ENCODE measurements around the gene MVK. TPM values are rescaled to one million over a fixed set of nuclear protein-coding genes. Genes with fewer than 3 reads are reported as not detected.

The MVK gene
- polyA plus RNA-seq, 1 of the 3 experiments (the other 2 are of a cell fraction): 7.0 TPM

GRCh38 chr12:109582636-109583035 is 9.0 kb downstream of the MVK start:
- H3K4me2 ChIP-seq: no peak overlapping the region
- WGBS (ENCODE audit: low lambda C conversion rate): 92% methylated on average over 4 of the region's 5 CpGs
- H3K4me3 ChIP-seq (ENCODE audit: low read depth in 2 of 2, low read length in 1 of 2): no peak overlapping the region
- no peaks in the 10 kb centered on the region for H3K9me2 ChIP-seq
- H3K27me3 ChIP-seq (ENCODE audit: insufficient read depth): no peaks in the 10 kb centered on the region
- no peaks in the 10 kb centered on the region for H4K20me1 ChIP-seq (ENCODE audit: insufficient read depth)
- H3K9ac ChIP-seq: no peak overlapping the region
- peaks cover 0 to 31% of the 10 kb centered on the region in 2 experiments for H3K36me3 ChIP-seq (replicated peaks in 1 of 2; ENCODE audit: control insufficient read depth in 1 of 2, insufficient read depth in 2 of 2, low read length in 1 of 2)
- H3K27ac ChIP-seq (ENCODE audit: low read depth in 2 of 2, low read length in 1 of 2): no peak overlapping the region
- ChIA-PET POLR2A (interaction anchor here (0.7 kb wide), 2 partner anchors 55 to 263 kb away, joined by 3 to 4 read pairs; no protein-coding TSS in a partner anchor), CTCF (interaction anchor here (1.3 to 1.5 kb wide), 3 partner anchors 8 to 154 kb away, joined by 3 read pairs; no protein-coding TSS in a partner anchor)
- peak; percentile 46 for DNase-seq
- H3K4me1 ChIP-seq (ENCODE audit: control insufficient read depth in 1 of 2, insufficient read depth in 2 of 2, low read depth in 1 of 2, low read length in 1 of 2): peaks cover 0 to 4% of the 10 kb centered on the region in 2 experiments; a peak in 1 of 4 replicates
- TF ChIP-seq TAF1 (IDR thresholded peaks at IDR 0.05; ENCODE audit: borderline replicate concordance, low read depth, low read length) (no peak), FOSL2 (IDR thresholded peaks at IDR 0.05; ENCODE audit: borderline replicate concordance, low read depth) (no peak), RCOR1 (IDR thresholded peaks at IDR 0.05; ENCODE audit: low read length) (no peak), NFIC (IDR thresholded peaks at IDR 0.05; ENCODE audit: borderline replicate concordance) (no peak), ELF1 (IDR thresholded peaks at IDR 0.05) (no peak), JUND (IDR thresholded peaks at IDR 0.05) (no peak), TCF12 (IDR thresholded peaks at IDR 0.05) (no peak), GABPA (IDR thresholded peaks at IDR 0.05; ENCODE audit: low read depth) (no peak), RXRA (IDR thresholded peaks at IDR 0.05; ENCODE audit: borderline replicate concordance, low read depth) (no peak), GATA2 (CRISPR knock-in tag; IDR thresholded peaks at IDR 0.05) (no peak), CHD2 (IDR thresholded peaks at IDR 0.05; ENCODE audit: low read length, partially characterized antibody) (no peak)
- TF ChIP-seq, protein P1, sequence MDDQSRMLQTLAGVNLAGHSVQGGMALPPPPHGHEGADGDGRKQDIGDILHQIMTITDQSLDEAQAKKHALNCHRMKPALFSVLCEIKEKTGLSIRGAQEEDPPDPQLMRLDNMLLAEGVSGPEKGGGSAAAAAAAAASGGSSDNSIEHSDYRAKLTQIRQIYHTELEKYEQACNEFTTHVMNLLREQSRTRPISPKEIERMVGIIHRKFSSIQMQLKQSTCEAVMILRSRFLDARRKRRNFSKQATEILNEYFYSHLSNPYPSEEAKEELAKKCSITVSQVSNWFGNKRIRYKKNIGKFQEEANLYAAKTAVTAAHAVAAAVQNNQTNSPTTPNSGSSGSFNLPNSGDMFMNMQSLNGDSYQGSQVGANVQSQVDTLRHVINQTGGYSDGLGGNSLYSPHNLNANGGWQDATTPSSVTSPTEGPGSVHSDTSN (IDR thresholded peaks at IDR 0.05): no peak
- no peak overlapping the region for H2AFZ ChIP-seq (ENCODE audit: low read depth)
- no peaks in the 10 kb centered on the region for H3K79me2 ChIP-seq (ENCODE audit: insufficient read depth)
- no peaks in the 10 kb centered on the region for H3K9me3 ChIP-seq
- H3F3A ChIP-seq (replicated peaks; ENCODE audit: insufficient read depth): no peaks in the 10 kb centered on the region

DNA sequence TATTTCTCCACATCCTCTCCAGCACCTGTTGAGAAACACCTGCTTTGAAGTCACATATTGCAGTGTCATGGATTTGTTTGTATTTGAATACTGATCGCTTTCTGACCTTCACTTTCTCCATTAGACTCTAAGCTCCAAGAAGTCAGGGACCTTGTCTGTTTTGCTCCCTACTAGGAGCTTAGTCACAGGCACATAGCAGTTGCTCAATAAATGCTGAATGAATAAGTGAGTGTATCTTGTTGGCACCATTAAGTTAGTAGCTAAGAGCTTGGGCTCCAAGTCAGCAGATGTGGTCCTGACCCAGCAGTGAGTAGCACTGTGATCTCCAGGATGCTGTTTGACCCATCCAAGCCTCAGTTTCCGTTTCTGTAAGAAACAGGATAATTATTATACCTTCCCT is 10.1 kb downstream of the MVK start:
- Histone ChIP-seq H3K4me1 (ENCODE audit: control insufficient read depth in 1 of 2, insufficient read depth in 2 of 2, low read depth in 1 of 2, low read length in 1 of 2) (peaks cover 0 to 4% of the 10 kb centered on the region in 2 experiments; a peak in 1 of 4 replicates), H3K27ac (ENCODE audit: low read depth in 2 of 2, low read length in 1 of 2) (no peak overlapping the region), H3K9me3 (no peaks in the 10 kb centered on the region), H3K9ac (no peak overlapping the region), H3K27me3 (ENCODE audit: insufficient read depth) (no peaks in the 10 kb centered on the region), H4K20me1 (ENCODE audit: insufficient read depth) (no peaks in the 10 kb centered on the region), H3K4me3 (ENCODE audit: low read depth in 2 of 2, low read length in 1 of 2) (no peak overlapping the region), H2AFZ (ENCODE audit: low read depth) (no peak overlapping the region), H3K36me3 (replicated peaks in 1 of 2; ENCODE audit: control insufficient read depth in 1 of 2, insufficient read depth in 2 of 2, low read length in 1 of 2) (peaks cover 0 to 26% of the 10 kb centered on the region in 2 experiments), H3K79me2 (ENCODE audit: insufficient read depth) (no peaks in the 10 kb centered on the region), H3K4me2 (no peak overlapping the region), H3K9me2 (no peaks in the 10 kb centered on the region), H3F3A (replicated peaks; ENCODE audit: insufficient read depth) (no peaks in the 10 kb centered on the region)
- 91% methylated on average over 2 of the region's 2 CpGs for WGBS (ENCODE audit: low lambda C conversion rate)
- no peak for TF ChIP-seq JUND (IDR thresholded peaks at IDR 0.05)
- TF ChIP-seq SMC3 (IDR thresholded peaks at IDR 0.05; ENCODE audit: low read depth, low read length): no peak
- no peak for TF ChIP-seq GABPA (IDR thresholded peaks at IDR 0.05; ENCODE audit: low read depth)
- POLR2A ChIA-PET: no interaction called here
- CTCF ChIA-PET: interaction anchor here (1.3 to 1.5 kb wide), 2 partner anchors 9 to 19 kb away, joined by 3 read pairs; no protein-coding TSS in a partner anchor
- DNase-seq: no peak
